ENCODE results near the gene GOLGA1. TPM values are rescaled to one million over a fixed set of nuclear protein-coding genes. Genes with fewer than 3 reads are reported as not detected.

Gene GOLGA1
- total and polyA plus RNA-seq, 8 donors = 15.4 to 20.2 (median 18.8) TPM

- ATAC-seq (no peak), DNase-seq (no peak)
- no peaks in the 10 kb centered on the region for H3K27me3 ChIP-seq
- H3K4me1 ChIP-seq = no peaks in the 10 kb centered on the region
- no peak for TF ChIP-seq CTCF (IDR thresholded peaks at IDR 0.05)
- H3K9me3 ChIP-seq = no peaks in the 10 kb centered on the region
- intact Hi-C loops (cut with DNase I) = no loop called here
- H3K36me3 ChIP-seq = peaks cover 0 to 99% of the 10 kb centered on the region in 2 donors
- H3K27ac ChIP-seq = no peak overlapping the region
- H3K4me3 ChIP-seq = no peak overlapping the region
These were observed 59.6 kb downstream of the GOLGA1 start for GRCh38 chr9:124881138-124881743.

GRCh38 chr9:124880501-124880900, 60.4 kb downstream of the GOLGA1 start:
- no peak overlapping the region for H3K4me3 ChIP-seq
- H3K4me1 ChIP-seq = no peaks in the 10 kb centered on the region
- H3K27ac ChIP-seq = no peak overlapping the region
- DNase-seq (no peak), ATAC-seq (no peak)
- no peaks in the 10 kb centered on the region for H3K9me3 ChIP-seq
- H3K36me3 ChIP-seq = peaks cover 0 to 99% of the 10 kb centered on the region in 2 donors
- intact Hi-C loops (cut with DNase I) = no loop called here
- no peak for TF ChIP-seq CTCF (IDR thresholded peaks at IDR 0.05)
- no peaks in the 10 kb centered on the region for H3K27me3 ChIP-seq

DNA sequence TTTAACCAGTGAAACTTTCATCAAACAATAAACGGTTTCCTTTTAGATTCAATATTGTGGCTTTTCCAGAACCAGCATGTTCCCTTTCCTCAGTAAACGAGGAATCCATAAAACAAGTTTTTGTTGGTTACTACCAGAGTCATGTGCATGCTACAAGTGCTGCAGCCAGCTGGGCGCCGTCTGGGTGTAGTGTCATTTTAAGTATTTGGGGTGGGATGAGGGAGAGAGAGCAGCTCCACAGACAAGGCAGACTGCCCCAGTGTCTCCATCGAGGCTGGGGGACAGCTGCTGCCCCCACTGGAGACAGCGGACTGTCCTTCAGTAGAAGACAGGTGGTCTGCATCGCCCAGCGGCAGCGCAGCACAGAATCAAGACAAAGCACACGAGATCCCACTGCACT, 61.7 kb downstream of the GOLGA1 start:
- H3K4me1 ChIP-seq = peaks cover 0 to 6% of the 10 kb centered on the region in 2 donors
- intact Hi-C loops (cut with DNase I) = no loop called here
- peak in 1 of 4 donors; percentile 68 for DNase-seq

DNA sequence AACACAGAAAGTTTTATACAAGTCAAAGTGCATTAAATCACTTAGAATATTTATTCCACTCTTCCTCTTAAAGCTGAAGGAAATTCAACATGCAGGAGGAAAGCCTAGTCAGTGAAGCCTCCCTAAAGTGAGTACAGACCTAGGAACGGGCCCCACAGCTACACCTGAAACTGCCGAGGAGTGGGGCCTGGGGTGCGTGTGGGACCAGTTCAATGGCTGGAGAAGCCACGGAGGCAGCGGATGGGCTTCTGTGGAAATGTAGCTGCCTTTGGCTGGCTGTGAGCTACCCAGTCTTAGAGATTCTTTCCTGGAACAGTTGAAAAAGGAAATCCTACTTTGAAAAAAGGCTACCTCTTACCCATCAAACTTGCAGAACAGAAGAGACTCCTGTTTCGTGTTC, 62.4 kb downstream of the GOLGA1 start:
- no peak overlapping the region for H3K27ac ChIP-seq
- ATAC-seq = no peak

More for the DNA sequence above, 61.7 kb downstream of the GOLGA1 start:
- no peak overlapping the region for H3K27ac ChIP-seq
- ATAC-seq = no peak
- no peaks in the 10 kb centered on the region for H3K9me3 ChIP-seq
- H3K36me3 ChIP-seq = peaks cover 0 to 99% of the 10 kb centered on the region in 2 donors
- no peak for TF ChIP-seq CTCF (IDR thresholded peaks at IDR 0.05)
- no peak overlapping the region for H3K4me3 ChIP-seq
- no peaks in the 10 kb centered on the region for H3K27me3 ChIP-seq

GRCh38 chr9:124878021-124878420, 62.9 kb downstream of the GOLGA1 start:
- intact Hi-C loops (cut with DNase I) = no loop called here
- Histone ChIP-seq H3K27ac (no peak overlapping the region), H3K36me3 (peaks cover 0 to 99% of the 10 kb centered on the region in 2 donors), H3K4me3 (no peak overlapping the region), H3K4me1 (peaks cover 6 to 18% of the 10 kb centered on the region in 2 donors), H3K9me3 (no peaks in the 10 kb centered on the region), H3K27me3 (no peaks in the 10 kb centered on the region)
- TF ChIP-seq CTCF (IDR thresholded peaks at IDR 0.05) = no peak
- DNase-seq (no peak), ATAC-seq (peak; percentile 73)

More for the DNA sequence above, 62.4 kb downstream of the GOLGA1 start:
- Histone ChIP-seq H3K27me3 (no peaks in the 10 kb centered on the region), H3K9me3 (no peaks in the 10 kb centered on the region), H3K4me3 (no peak overlapping the region), H3K36me3 (peaks cover 0 to 99% of the 10 kb centered on the region in 2 donors), H3K4me1 (peaks cover under 1 to 13% of the 10 kb centered on the region in 2 donors)
- no peak for TF ChIP-seq CTCF (IDR thresholded peaks at IDR 0.05)
- intact Hi-C loops (cut with DNase I) = no loop called here
- peak in 1 of 4 donors; percentile 40 for DNase-seq

Measured in left lung (tissue), 10 donors.